ENCODE measurements around the gene TTLL11.

The TTLL11 gene

GRCh38 chr9:121779381-121780117 lies 313.6 kb downstream of the TTLL11 start:
- ChIA-PET CTCF (no interaction called here), POLR2A (ENCODE audit: low non-redundant PET) (no interaction called here)
- no peak for DNase-seq (ENCODE audit: low spot score)
- TF ChIP-seq CTCF (conservative IDR thresholded peaks at IDR 0.05; ENCODE audit: low read depth) = no peak
- no peak overlapping the region for H3K27ac ChIP-seq

GRCh38 chr9:121778252-121779225 lies 314.6 kb downstream of the TTLL11 start:
- H3K27ac ChIP-seq = no peak overlapping the region
- POLR2A ChIA-PET (ENCODE audit: low non-redundant PET) = no interaction called here
- CTCF ChIA-PET = no interaction called here
- TF ChIP-seq CTCF (conservative IDR thresholded peaks at IDR 0.05; ENCODE audit: low read depth) = no peak
- DNase-seq (ENCODE audit: low spot score) = no peak

GRCh38 chr9:121776739-121777637 lies 316.1 kb downstream of the TTLL11 start:
- POLR2A ChIA-PET (ENCODE audit: low non-redundant PET) = no interaction called here
- CTCF ChIA-PET = no interaction called here
- no peak for DNase-seq (ENCODE audit: low spot score)
- no peak overlapping the region for H3K27ac ChIP-seq
- TF ChIP-seq CTCF (conservative IDR thresholded peaks at IDR 0.05; ENCODE audit: low read depth) = no peak

GRCh38 chr9:121776001-121776738 lies 316.9 kb downstream of the TTLL11 start:
- POLR2A ChIA-PET (ENCODE audit: low non-redundant PET) = no interaction called here
- TF ChIP-seq CTCF (conservative IDR thresholded peaks at IDR 0.05; ENCODE audit: low read depth) = no peak
- DNase-seq (ENCODE audit: low spot score) = no peak
- H3K27ac ChIP-seq = no peak overlapping the region
- CTCF ChIA-PET = interaction anchor here (0.5 to 0.6 kb wide), 2 partner anchors 504 to 693 kb away, joined by 3 to 4 read pairs; no protein-coding TSS in a partner anchor

GRCh38 chr9:121774715-121775613 lies 318.1 kb downstream of the TTLL11 start:
- no peak for TF ChIP-seq CTCF (conservative IDR thresholded peaks at IDR 0.05; ENCODE audit: low read depth)
- POLR2A ChIA-PET (ENCODE audit: low non-redundant PET) = interaction anchor here (0.5 kb wide), 1 partner anchor 155 kb away, joined by 3 read pairs; no protein-coding TSS in a partner anchor
- H3K27ac ChIP-seq = 0 out of 2 replicates have a peak overlapping the region, but pooled peaks have one; percentile 1
- DNase-seq (ENCODE audit: low spot score) = no peak
- CTCF ChIA-PET = no interaction called here

Measured in RWPE1 (cell line).